Liver (tissue), 9 donors: Measurements from ENCODE around the gene AGO1. TPM values are rescaled to one million over a fixed set of nuclear protein-coding genes. Genes with fewer than 3 reads are reported as not detected.

ENCODE experiments used
- DNase-seq: peaks from one replicate; pipeline ENCODE4 v3.0.0-alpha.2; 2017; ENCODE audit warnings: low spot score
- H3K27ac ChIP-seq, 2 donors: one replicate each; pipeline ENCODE4 v1.7.0; 2013; ENCODE audit warnings: inconsistent platforms in 2 of 2, low read length in 2 of 2, control low read depth in 1 of 2, low read depth in 1 of 2, mild to moderate bottlenecking in 1 of 2
- H3K27me3 ChIP-seq, 4 donors: one replicate each; pipeline versions ENCODE4 v1.6.1 to v1.7.0; 2013; ENCODE audit warnings: low read length in 3 of 4, inconsistent platforms in 1 of 4, mild to moderate bottlenecking in 1 of 4, moderate library complexity in 1 of 4; ENCODE audit not compliant: control insufficient read depth in 4 of 4, insufficient read depth in 4 of 4
- H3K36me3 ChIP-seq, 4 donors: one replicate each; pipeline versions ENCODE4 v1.6.1 to v1.7.0; 2013; ENCODE audit warnings: low read length in 3 of 4, mild to moderate bottlenecking in 3 of 4, low read depth in 1 of 4, moderate library complexity in 1 of 4; ENCODE audit not compliant: control insufficient read depth in 4 of 4, insufficient read depth in 3 of 4
- H3K4me1 ChIP-seq, 4 donors: one replicate each; pipeline versions ENCODE4 v1.6.1 to v1.7.0; 2013; ENCODE audit warnings: low read length in 3 of 4, mild to moderate bottlenecking in 3 of 4, moderate library complexity in 1 of 4; ENCODE audit not compliant: control insufficient read depth in 4 of 4, insufficient read depth in 4 of 4
- H3K4me3 ChIP-seq, 3 donors: one replicate each; pipeline versions ENCODE4 v1.6.1 to v1.7.0; 2013; ENCODE audit warnings: low read length in 3 of 3, control low read depth in 1 of 3, low read depth in 1 of 3, mild to moderate bottlenecking in 1 of 3
- H3K9ac ChIP-seq, 2 donors: one replicate each; pipeline ENCODE4 v1.7.0; 2013; ENCODE audit warnings: low read length in 2 of 2, mild to moderate bottlenecking in 2 of 2, moderate library complexity in 2 of 2, control low read depth in 1 of 2, low read depth in 1 of 2
- H3K9me3 ChIP-seq, 4 donors: one replicate each; pipeline versions ENCODE4 v1.6.1 to v1.7.0; 2013; ENCODE audit warnings: low read length in 3 of 4; ENCODE audit not compliant: control insufficient read depth in 4 of 4
- ATF3 ChIP-seq: IDR thresholded peaks from 2 replicates; pipeline ENCODE4 v1.6.1; 2016; ENCODE audit warnings: antibody characterized with exemption
- EGR1 ChIP-seq, 2 donors: IDR thresholded peaks; 2 replicates each; pipeline ENCODE4 v1.6.1; 2016 to 2018; ENCODE audit warnings: antibody characterized with exemption in 2 of 2, low read depth in 2 of 2
- FOXA1 ChIP-seq: IDR thresholded peaks from 2 replicates; pipeline ENCODE4 v1.6.1; 2016; ENCODE audit warnings: antibody characterized with exemption
- FOXA2 ChIP-seq: IDR thresholded peaks from 2 replicates; pipeline ENCODE4 v1.6.1; 2016; ENCODE audit warnings: antibody characterized with exemption
- GABPA ChIP-seq, 2 donors: IDR thresholded peaks in 1 of 2; conservative IDR thresholded peaks in 1 of 2; 2 replicates each; pipeline ENCODE4 v1.6.1; 2016; ENCODE audit warnings: antibody characterized with exemption in 2 of 2, mild to moderate bottlenecking in 1 of 2, moderate library complexity in 1 of 2
- HNF4A ChIP-seq, 2 donors: conservative IDR thresholded peaks; 2 replicates each; pipeline ENCODE4 v1.6.1; 2016; ENCODE audit warnings: antibody characterized with exemption in 2 of 2, mild to moderate bottlenecking in 2 of 2
- HNF4G ChIP-seq: IDR thresholded peaks from 2 replicates; pipeline ENCODE4 v1.6.1; 2016; ENCODE audit warnings: antibody characterized with exemption
- JUND ChIP-seq, 2 donors: IDR thresholded peaks; 2 replicates each; pipeline ENCODE4 v1.6.1; 2016; ENCODE audit warnings: antibody characterized with exemption in 2 of 2
- MAX ChIP-seq: IDR thresholded peaks from 2 replicates; pipeline ENCODE4 v1.6.1; 2016; ENCODE audit warnings: antibody characterized with exemption
- NR2F2 ChIP-seq: IDR thresholded peaks from 2 replicates; pipeline ENCODE4 v1.6.1; 2016; ENCODE audit warnings: antibody characterized with exemption
- RAD21 ChIP-seq, 2 donors: IDR thresholded peaks; 2 replicates each; pipeline ENCODE4 v1.6.1; 2016; ENCODE audit warnings: antibody characterized with exemption in 2 of 2, mild to moderate bottlenecking in 2 of 2
- REST ChIP-seq: IDR thresholded peaks from 2 replicates; pipeline ENCODE4 v1.6.1; 2016; ENCODE audit warnings: antibody characterized with exemption, mild to moderate bottlenecking
- RXRA ChIP-seq, 2 donors: IDR thresholded peaks; 2 replicates each; pipeline ENCODE4 v1.6.1; 2017 to 2018; ENCODE audit warnings: antibody characterized with exemption in 2 of 2, mild to moderate bottlenecking in 1 of 2
- SP1 ChIP-seq: IDR thresholded peaks from 2 replicates; pipeline ENCODE4 v1.6.1; 2018; ENCODE audit warnings: antibody characterized with exemption, mild to moderate bottlenecking
- TAF1 ChIP-seq: conservative IDR thresholded peaks from 2 replicates; pipeline ENCODE4 v1.6.1; 2016; ENCODE audit warnings: antibody characterized with exemption, mild to moderate bottlenecking
- YY1 ChIP-seq: IDR thresholded peaks from 2 replicates; pipeline ENCODE4 v1.6.1; 2016; ENCODE audit warnings: antibody characterized with exemption, mild to moderate bottlenecking
- ZBTB33 ChIP-seq: IDR thresholded peaks from 2 replicates; pipeline ENCODE4 v1.6.1; 2016; ENCODE audit warnings: antibody characterized with exemption
- WGBS: extraction: QIAGEN DNeasy Blood & Tissue Kit; methylation state at CpG from one replicate; pipeline ENCODE4 v1.1.7; 2013; 5-methylcytosine and 5-hydroxymethylcytosine counted together
- polyA plus RNA-seq, 2 donors: library from polyadenylated mRNA; stranded (reverse) in 1 of 2; unstranded in 1 of 2; fragments of 200-250 nt in 1 of 2; fragments of >200 nt in 1 of 2; fragmentation: Nextera tagmentation in 1 of 2; extraction: Ambion mirVana in 1 of 2; gene quantifications; one replicate each; pipeline versions ENCODE4 v1.2.1 to v1.2.3, GENCODE V29; 2013 to 2015
- total RNA-seq, 2 donors: library from RNA; depleted of rRNA; stranded (reverse); fragments of >200 nt; gene quantifications; one replicate each; pipeline ENCODE4 v1.2.3, GENCODE V29; 2014
- donor health status: healthy.
- donor health status: healthy.
- donor health status: healthy.
- donor health status: healthy.
- donor health status: healthy.

AGO1 gene
- total and polyA plus RNA-seq, 4 donors, result 1.5 to 11.3 (median 4.9) TPM

GRCh38 chr1:35850051-35850450 is 33.0 kb upstream of the AGO1 start:
- Histone ChIP-seq H3K27ac (no peak overlapping the region), H3K4me1 (peaks cover 0 to 3% (median 0%) of the 10 kb centered on the region in 4 donors), H3K9me3 (no peaks in the 10 kb centered on the region), H3K36me3 (peaks cover 11 to 46% (median 35%) of the 10 kb centered on the region in 4 donors), H3K4me3 (no peak overlapping the region), H3K27me3 (no peaks in the 10 kb centered on the region), H3K9ac (no peak overlapping the region)
- WGBS, result 94% methylated on average over 2 of the region's 2 CpGs
- DNase-seq, result no peak
- TF ChIP-seq SP1, result no peak
- TF ChIP-seq HNF4A (conservative IDR thresholded peaks at IDR 0.05), result no peak
- no peak for TF ChIP-seq TAF1
- no peak for TF ChIP-seq ZBTB33
- TF ChIP-seq FOXA1, result no peak
- TF ChIP-seq REST, result no peak
- no peak for TF ChIP-seq EGR1 (IDR thresholded peaks at IDR 0.05; ENCODE audit: low read depth in 2 of 2)
- no peak for TF ChIP-seq GABPA (IDR thresholded peaks at IDR 0.05 in 1 of 2, conservative IDR thresholded peaks at IDR 0.05 in 1 of 2)
- no peak for TF ChIP-seq HNF4G
- no peak for TF ChIP-seq ATF3
- no peak for TF ChIP-seq MAX
- no peak for TF ChIP-seq RXRA (IDR thresholded peaks at IDR 0.05)

GRCh38 chr1:35850716-35851115 is 32.3 kb upstream of the AGO1 start:
- H3K9ac ChIP-seq, result no peak overlapping the region
- 86% methylated on average over 5 of the region's 5 CpGs for WGBS
- H3K4me1 ChIP-seq, result peaks cover 0 to 3% (median 0%) of the 10 kb centered on the region in 4 donors
- peaks cover 12 to 48% (median 37%) of the 10 kb centered on the region in 4 donors for H3K36me3 ChIP-seq
- no peak overlapping the region for H3K27ac ChIP-seq
- DNase-seq, result no peak
- H3K27me3 ChIP-seq, result no peaks in the 10 kb centered on the region
- no peaks in the 10 kb centered on the region for H3K9me3 ChIP-seq
- no peak for TF ChIP-seq FOXA1
- no peak for TF ChIP-seq RAD21 (IDR thresholded peaks at IDR 0.05)
- no peak for TF ChIP-seq EGR1 (IDR thresholded peaks at IDR 0.05; ENCODE audit: low read depth in 2 of 2)
- TF ChIP-seq FOXA2, result no peak
- no peak for TF ChIP-seq YY1
- TF ChIP-seq RXRA (IDR thresholded peaks at IDR 0.05), result no peak
- TF ChIP-seq JUND (IDR thresholded peaks at IDR 0.05), result no peak
- TF ChIP-seq GABPA (IDR thresholded peaks at IDR 0.05 in 1 of 2, conservative IDR thresholded peaks at IDR 0.05 in 1 of 2), result no peak
- TF ChIP-seq MAX, result no peak
- no peak for TF ChIP-seq HNF4A (conservative IDR thresholded peaks at IDR 0.05)
- TF ChIP-seq ATF3, result no peak
- no peak for TF ChIP-seq REST
- no peak for TF ChIP-seq NR2F2
- H3K4me3 ChIP-seq, result no peak overlapping the region
